M059J (cell line): ENCODE data around the gene ADGRL2. TPM values are rescaled to one million over a fixed set of nuclear protein-coding genes. Genes with fewer than 3 reads are reported as not detected.
A peak's percentile ranks its signal among the peaks of the same experiment; 100 is the strongest.
"Not testable (repeated sequence)": the region's sequence is repeated elsewhere in the genome, so short reads cannot be mapped to it uniquely, and the experiment has no call there.

Experiments used
- DNase-seq: peaks from one replicate; pipeline ENCODE4 v3.0.0-alpha.2; 2012; ENCODE audit warnings: low read depth
- total RNA-seq: library from RNA; depleted of rRNA; stranded (reverse); fragments of >200 nt; shearing (Covaris generic); gene quantifications from 2 replicates; pipeline ENCODE4 v1.2.3, GENCODE V29; 2014

The ADGRL2 gene
- total RNA-seq, 1 experiment from 2014 or later, result 4.0 TPM

GRCh38 chr1:81847063-81847462 lies 46.3 kb downstream of the ADGRL2 start:
- DNase-seq, result no peak

GRCh38 chr1:81848880-81849682 lies 48.3 kb downstream of the ADGRL2 start:
- no peak for DNase-seq

GRCh38 chr1:81850031-81850430 lies 49.3 kb downstream of the ADGRL2 start:
- DNase-seq, result no peak

GRCh38 chr1:81850495-81850894 lies 49.8 kb downstream of the ADGRL2 start:
- no peak for DNase-seq

- DNase-seq, result no peak
These were observed 50.5 kb downstream of the ADGRL2 start for GRCh38 chr1:81851217-81851616.

- no peak for DNase-seq
These were observed 52.2 kb downstream of the ADGRL2 start for GRCh38 chr1:81852961-81853360.

GRCh38 chr1:81867235-81867634 lies 66.5 kb downstream of the ADGRL2 start:
- no peak for DNase-seq

GRCh38 chr1:81869307-81869706 lies 68.6 kb downstream of the ADGRL2 start:
- DNase-seq, result no peak

GRCh38 chr1:81871091-81871490 lies 70.4 kb downstream of the ADGRL2 start:
- not testable (repeated sequence) for DNase-seq

- DNase-seq, result no peak
These were observed 73.2 kb downstream of the ADGRL2 start for GRCh38 chr1:81873946-81874345.

- no peak for DNase-seq
These were observed 73.7 kb downstream of the ADGRL2 start for GRCh38 chr1:81874461-81874860.

- no peak for DNase-seq
These were observed 74.2 kb downstream of the ADGRL2 start for GRCh38 chr1:81874940-81875339.

- DNase-seq, result peak; percentile 20
These were observed 76.4 kb downstream of the ADGRL2 start for GRCh38 chr1:81876901-81877733.

- DNase-seq, result no peak
These were observed 77.2 kb downstream of the ADGRL2 start for GRCh38 chr1:81877940-81878339.

GRCh38 chr1:81878538-81878937 lies 77.8 kb downstream of the ADGRL2 start:
- DNase-seq, result no peak

GRCh38 chr1:81880781-81881180 lies 80.0 kb downstream of the ADGRL2 start:
- no peak for DNase-seq

- no peak for DNase-seq
These were observed 84.6 kb downstream of the ADGRL2 start for GRCh38 chr1:81885291-81885690.

GRCh38 chr1:81886292-81886691 lies 85.6 kb downstream of the ADGRL2 start:
- not testable (repeated sequence) for DNase-seq

GRCh38 chr1:81887421-81888144 lies 86.8 kb downstream of the ADGRL2 start:
- DNase-seq, result no peak

- DNase-seq, result no peak
These were observed 88.4 kb downstream of the ADGRL2 start for GRCh38 chr1:81889166-81889565.

GRCh38 chr1:81894867-81895266 lies 94.1 kb downstream of the ADGRL2 start:
- no peak for DNase-seq

GRCh38 chr1:81899214-81899821 lies 98.6 kb downstream of the ADGRL2 start:
- no peak for DNase-seq
